GM12801 (cell line): ENCODE results near the gene KIAA2012.

ENCODE experiments used
- TF ChIP-seq, protein P1 (sequence below): IDR thresholded peaks from one replicate; pipeline ENCODE4 v1.5.1; 2011; ENCODE audit warnings: control low read depth; ENCODE audit not compliant: insufficient read length; ENCODE audit errors: extremely low read depth

Gene KIAA2012

DNA sequence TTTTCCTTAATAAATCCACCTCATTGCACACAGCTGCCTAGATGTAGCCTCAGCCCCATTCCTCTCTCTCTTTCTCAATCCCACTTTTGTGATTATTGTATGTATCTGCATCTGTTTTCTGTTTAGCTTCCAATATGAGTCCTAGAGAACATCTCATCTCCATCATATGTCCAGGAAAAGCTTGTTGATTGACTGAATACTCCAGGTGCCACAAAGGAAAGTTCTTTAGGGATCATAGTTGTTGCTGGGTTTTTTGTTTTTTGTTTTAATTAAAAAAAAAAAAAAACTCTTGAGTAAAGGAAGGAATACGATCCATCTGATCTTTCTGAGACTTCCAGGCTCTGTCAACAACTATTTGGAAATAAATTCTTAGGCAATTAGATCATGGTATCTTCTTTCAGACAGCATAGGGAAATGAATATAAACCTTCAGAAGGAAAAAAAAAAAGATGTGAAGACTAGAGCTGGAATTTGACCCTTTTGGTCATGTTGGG is 42.5 kb downstream of the KIAA2012 start:
- TF ChIP-seq, protein P1, sequence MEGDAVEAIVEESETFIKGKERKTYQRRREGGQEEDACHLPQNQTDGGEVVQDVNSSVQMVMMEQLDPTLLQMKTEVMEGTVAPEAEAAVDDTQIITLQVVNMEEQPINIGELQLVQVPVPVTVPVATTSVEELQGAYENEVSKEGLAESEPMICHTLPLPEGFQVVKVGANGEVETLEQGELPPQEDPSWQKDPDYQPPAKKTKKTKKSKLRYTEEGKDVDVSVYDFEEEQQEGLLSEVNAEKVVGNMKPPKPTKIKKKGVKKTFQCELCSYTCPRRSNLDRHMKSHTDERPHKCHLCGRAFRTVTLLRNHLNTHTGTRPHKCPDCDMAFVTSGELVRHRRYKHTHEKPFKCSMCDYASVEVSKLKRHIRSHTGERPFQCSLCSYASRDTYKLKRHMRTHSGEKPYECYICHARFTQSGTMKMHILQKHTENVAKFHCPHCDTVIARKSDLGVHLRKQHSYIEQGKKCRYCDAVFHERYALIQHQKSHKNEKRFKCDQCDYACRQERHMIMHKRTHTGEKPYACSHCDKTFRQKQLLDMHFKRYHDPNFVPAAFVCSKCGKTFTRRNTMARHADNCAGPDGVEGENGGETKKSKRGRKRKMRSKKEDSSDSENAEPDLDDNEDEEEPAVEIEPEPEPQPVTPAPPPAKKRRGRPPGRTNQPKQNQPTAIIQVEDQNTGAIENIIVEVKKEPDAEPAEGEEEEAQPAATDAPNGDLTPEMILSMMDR, result no peak

DNA sequence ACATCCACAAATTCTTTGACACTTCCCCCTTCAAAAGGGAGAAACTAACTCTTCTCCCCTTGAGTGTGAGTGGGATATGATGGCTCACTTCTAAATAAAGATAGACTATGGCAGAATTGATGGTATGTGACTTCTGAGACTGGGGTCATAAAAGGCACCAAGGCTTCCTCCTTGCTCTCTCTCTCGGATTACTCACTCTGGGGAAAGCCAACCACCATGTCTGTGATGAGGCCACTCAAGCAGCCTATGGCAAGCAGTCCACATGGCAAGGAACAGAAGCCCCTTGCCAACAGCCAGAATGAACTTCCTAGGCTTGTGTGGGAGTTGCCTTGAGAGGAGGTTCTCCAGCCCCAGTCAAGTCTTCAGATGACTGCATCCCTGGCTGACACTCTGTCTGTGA is 43.6 kb downstream of the KIAA2012 start:
- TF ChIP-seq, protein P1, result no peak

DNA sequence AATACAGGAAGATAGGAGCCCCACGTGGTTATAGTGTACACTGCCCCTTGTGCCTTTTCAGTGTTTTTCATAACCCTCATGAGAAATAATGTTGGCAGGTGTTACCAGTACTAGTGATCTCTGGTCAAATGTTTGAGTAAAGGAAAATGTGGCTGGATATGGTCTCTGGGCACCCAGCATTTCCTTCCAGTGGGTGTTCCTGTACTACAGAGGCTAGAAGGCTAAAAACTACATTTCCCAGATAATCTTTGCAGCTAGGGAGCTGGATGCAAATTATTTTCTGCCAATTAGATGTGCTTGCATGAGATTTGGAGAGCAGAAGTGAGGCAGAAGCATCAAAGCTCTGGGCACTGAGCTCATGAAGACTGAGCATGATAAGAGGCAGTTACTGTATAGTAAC is 45.1 kb downstream of the KIAA2012 start:
- TF ChIP-seq, protein P1, result no peak

DNA sequence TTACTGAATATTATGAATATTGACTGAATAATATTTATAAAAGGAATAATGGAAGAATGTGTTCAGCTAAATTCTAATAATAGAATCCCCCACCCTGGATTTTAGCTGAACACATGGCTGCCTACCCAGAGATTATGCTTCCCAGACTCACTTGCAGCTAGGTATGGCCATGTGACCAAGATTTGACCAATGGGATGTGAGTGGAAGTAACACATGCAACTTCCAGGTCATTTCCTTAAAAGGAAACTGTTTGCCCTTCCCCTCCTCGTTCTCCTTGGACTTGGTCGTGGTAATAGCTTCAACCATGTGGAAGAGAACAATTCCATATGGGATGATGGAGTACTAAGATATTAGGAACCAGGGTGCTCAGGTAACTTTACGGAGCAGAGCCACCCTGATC is 47.8 kb downstream of the KIAA2012 start:
- TF ChIP-seq, protein P1, result no peak

DNA sequence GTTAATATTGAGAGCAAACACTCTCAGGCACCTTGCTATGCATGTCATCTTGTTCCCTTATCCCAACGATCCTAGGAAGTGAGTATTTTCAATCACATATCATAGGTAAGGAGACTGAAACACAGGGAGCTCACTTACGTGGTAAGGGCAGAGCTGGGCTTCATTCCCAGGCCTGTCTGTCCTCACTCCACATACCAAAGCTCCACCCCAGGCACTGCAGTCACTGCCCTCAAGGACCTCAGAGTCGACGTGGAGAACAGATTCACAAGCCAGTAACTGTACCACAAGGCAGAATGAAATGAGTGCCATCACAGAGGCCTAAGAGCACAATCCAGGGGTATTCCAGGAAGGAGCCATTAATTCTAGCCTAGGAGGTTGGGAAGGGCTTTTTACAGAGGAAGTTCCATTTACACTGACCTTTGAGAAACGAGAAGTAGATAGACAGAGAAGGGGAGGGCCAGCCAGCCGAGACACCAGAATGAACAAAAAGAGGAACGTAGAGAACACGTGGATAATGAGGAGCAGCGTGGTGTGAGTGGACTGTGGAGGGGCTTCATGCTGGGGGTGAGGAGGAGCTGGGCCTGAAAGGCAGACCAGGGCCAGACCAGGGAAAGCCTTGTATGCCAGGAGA is 48.6 kb downstream of the KIAA2012 start:
- TF ChIP-seq, protein P1, result no peak

DNA sequence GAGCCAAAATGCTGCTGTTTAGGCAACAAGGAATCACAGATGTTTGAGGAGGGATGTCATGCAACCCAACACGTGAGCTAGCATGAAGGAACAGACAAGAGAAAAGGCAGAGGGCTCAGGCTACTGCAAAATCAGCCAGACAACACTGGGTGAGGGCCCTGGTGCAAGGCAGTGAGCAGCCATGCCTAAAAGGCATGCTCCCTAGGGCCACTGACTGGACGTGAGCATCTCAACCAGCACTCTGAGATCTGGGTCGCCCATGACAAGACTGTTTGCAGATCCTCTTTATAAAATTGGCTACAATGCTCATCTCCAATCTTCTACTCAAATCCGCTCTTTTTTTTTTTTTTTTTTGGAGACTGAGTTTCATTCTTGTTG is 49.1 kb downstream of the KIAA2012 start:
- TF ChIP-seq, protein P1, result no peak

DNA sequence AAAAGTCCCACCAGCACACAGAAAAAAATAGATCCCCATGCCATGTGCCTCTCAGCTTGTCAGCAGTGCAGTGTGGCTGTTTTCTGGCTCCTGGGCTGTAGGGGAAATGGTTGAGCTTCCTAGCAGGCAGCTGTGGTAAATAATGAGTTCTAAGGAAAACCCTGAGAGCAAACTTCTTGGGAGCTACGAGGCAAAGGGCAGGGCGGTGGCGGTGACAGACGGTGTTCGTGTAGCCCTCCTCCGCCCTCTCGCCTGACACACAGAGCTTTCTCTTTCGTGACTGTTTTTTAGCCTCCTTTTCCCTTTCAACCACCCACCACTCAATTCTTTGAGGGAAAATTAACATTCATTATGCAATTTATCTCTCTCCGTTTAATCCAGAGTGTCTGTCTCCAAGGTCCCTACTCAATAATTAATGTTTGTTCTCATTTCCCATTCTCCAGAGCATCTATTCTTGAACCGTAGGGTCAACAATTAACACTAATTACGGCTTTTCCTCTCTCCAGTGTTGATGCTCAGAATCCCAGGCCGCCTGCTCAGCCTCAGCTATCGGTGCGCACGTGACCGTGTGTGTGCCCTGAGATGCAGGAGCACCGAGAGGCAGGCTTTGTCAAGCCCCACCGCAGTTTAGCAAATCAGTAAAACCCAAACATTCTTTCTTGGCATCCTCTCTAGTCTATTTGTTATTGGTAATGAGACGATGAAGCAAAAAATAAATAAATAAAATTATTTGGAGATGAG is 50.1 kb downstream of the KIAA2012 start:
- TF ChIP-seq, protein P1, result no peak
